Thyroid gland (tissue), 4 donors: ENCODE measurements around the gene AP4B1.

Experiments
- CTCF ChIP-seq, 6 experiments: fragments of 200-600 bp in 3 of 6; fragments of 450-650 bp in 3 of 6; sonication (generic) in 3 of 6; IDR thresholded peaks; one replicate each; pipeline ENCODE4 v1.5.1; 2016 to 2019; ENCODE audit warnings: antibody characterized with exemption in 6 of 6, mild to moderate bottlenecking in 2 of 6, inconsistent platforms in 1 of 6, moderate library complexity in 1 of 6
- POLR2A ChIP-seq, 2 donors: fragments of 450-650 bp; IDR thresholded peaks; one replicate each; pipeline ENCODE4 v1.6.1; 2017; ENCODE audit warnings: antibody characterized with exemption in 2 of 2, mild to moderate bottlenecking in 2 of 2, moderate library complexity in 1 of 2

GRCh38 chr1:113930499-113931161 is 26.0 kb upstream of the AP4B1 start:
- TF ChIP-seq CTCF (IDR thresholded peaks at IDR 0.05): no peak
- no peak for TF ChIP-seq POLR2A (IDR thresholded peaks at IDR 0.05)
